GM12874 (cell line): ENCODE measurements around the gene HIVEP2.

Experiments used
- CTCF ChIP-seq: IDR thresholded peaks from 2 replicates; pipeline ENCODE4 v1.5.1; 2011; ENCODE audit warnings: low read depth, mild to moderate bottlenecking, control low read depth, low read length, moderate library complexity; ENCODE audit not compliant: insufficient read depth

The HIVEP2 gene

GRCh38 chr6:142740449-142740848 lies 204.5 kb downstream of the HIVEP2 start:
- TF ChIP-seq CTCF: no peak

GRCh38 chr6:142738731-142739130 lies 206.2 kb downstream of the HIVEP2 start:
- no peak for TF ChIP-seq CTCF

GRCh38 chr6:142738035-142738396 lies 207.0 kb downstream of the HIVEP2 start:
- TF ChIP-seq CTCF: no peak

- no peak for TF ChIP-seq CTCF
These were observed 207.5 kb downstream of the HIVEP2 start for GRCh38 chr6:142737368-142738034.

DNA sequence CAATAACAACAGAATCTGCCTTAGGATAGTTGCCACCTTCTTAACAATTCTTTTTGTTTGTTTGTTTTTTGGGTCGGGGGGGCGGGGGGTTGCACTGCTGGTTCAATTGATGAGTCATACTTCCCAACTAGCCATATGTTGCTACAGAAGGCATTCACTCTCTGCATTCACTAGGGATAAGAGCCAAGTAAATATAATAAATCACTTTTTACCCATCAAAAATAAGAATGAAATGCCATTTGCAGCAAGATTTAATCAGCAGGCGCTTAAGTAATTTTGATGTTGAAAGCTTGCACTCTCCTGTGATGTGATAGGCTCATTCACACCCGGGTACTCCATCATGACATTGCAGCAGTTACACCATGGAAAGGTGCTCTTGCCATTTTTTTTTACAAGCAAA lies 209.8 kb downstream of the HIVEP2 start:
- TF ChIP-seq CTCF: no peak

DNA sequence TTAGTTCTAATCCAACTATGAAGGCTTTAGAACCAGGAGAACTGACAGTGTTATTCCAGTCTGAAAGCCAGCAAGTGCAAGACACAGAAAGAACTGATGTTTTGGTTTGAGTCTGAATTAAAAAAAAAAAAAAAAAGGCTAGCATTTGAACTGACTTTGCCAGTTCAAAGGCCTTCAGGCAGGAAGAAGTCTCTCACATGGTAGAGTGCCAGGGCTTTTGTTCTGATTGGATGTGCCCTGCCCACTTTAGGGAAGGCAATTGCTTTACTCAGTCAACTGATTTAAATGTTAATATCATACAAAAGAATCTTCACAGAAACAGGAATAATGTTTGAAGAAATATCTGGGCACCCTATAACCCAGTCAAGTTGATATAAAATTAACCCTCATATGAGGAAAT lies 212.2 kb downstream of the HIVEP2 start:
- no peak for TF ChIP-seq CTCF

DNA sequence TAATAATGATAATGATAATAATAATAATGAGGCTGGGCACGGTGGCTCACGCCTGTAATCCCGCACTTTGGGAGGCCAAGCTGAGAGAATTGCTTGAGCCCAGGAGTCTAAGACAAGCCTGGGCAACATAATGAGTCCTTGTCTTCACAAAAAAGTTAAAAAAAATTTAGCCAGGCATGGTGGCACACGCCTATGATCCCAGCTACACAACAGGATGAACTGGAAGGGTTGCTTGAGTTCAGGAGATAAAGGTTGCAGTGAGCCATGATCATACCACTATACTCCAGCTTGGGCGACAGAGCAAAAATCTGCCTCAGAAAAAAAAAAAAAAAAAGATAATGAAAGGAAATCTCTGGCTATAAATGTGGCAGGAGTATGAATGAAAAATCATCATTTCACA lies 213.4 kb downstream of the HIVEP2 start:
- TF ChIP-seq CTCF: no peak

GRCh38 chr6:142729618-142730017 lies 215.4 kb downstream of the HIVEP2 start:
- no peak for TF ChIP-seq CTCF
